ENCODE data around the gene DEPP1.
"Not testable (repeated sequence)": the region's sequence is repeated elsewhere in the genome, so short reads cannot be mapped to it uniquely, and the experiment has no call there.

The DEPP1 gene

GRCh38 chr10:44978570-44979280 is at the start of gene DEPP1:
DEPP1 (minus strand) TSS chr10:44978809; CDS start chr10:44978030, 779 bp downstream.
- peak; percentile 98 for DNase-seq

DNA sequence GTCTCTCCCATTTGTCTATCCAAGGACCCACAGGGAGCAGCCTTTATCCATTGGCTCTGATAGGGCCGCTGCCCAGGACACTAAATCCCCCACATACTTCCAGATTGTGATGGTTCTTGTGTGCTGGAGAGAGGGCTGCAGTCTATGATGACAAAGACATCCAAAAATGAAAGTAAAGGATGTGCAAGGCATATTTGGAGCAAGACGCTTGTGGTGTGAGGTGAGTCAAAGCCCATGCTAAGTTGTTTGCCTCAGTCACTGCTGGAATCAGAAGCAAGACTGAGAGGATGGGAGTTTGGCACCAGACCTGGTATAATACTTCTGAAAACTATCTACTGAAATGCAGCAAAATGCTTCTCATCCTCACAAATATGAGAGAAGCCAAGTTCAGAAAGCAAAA is 44.8 kb upstream of the DEPP1 start:
- DNase-seq: no peak

- DNase-seq: no peak
These were observed 37.0 kb upstream of the DEPP1 start for GRCh38 chr10:45015590-45015989.

- not testable (repeated sequence) for DNase-seq
These were observed 35.9 kb upstream of the DEPP1 start for GRCh38 chr10:45014557-45014956.

GRCh38 chr10:45008524-45009161 is 30.0 kb upstream of the DEPP1 start:
- peak; percentile 82 for DNase-seq

- DNase-seq: no peak
These were observed 27.8 kb upstream of the DEPP1 start for GRCh38 chr10:45006276-45007030.

DNA sequence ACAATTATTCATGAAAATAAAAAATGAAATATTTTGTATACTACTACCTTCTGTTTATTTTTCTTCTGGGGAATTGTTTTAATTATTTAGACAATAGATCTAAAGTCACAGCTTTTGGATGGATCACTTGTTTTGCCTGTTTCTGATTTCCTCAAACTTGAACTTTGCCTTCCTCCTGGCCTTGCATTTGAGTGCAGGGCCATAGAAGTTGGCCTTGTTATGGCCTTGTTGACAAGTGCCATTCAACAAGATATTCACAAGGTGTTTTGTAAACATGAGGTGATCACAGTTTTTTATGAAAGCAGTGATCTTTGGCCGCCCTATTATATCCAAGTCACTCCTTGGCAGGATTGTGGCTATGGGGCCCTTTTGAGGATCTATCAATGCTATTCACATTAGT is 26.7 kb upstream of the DEPP1 start:
- DNase-seq: no peak

- no peak for DNase-seq
These were observed 26.1 kb upstream of the DEPP1 start for GRCh38 chr10:45004661-45005060.

DNA sequence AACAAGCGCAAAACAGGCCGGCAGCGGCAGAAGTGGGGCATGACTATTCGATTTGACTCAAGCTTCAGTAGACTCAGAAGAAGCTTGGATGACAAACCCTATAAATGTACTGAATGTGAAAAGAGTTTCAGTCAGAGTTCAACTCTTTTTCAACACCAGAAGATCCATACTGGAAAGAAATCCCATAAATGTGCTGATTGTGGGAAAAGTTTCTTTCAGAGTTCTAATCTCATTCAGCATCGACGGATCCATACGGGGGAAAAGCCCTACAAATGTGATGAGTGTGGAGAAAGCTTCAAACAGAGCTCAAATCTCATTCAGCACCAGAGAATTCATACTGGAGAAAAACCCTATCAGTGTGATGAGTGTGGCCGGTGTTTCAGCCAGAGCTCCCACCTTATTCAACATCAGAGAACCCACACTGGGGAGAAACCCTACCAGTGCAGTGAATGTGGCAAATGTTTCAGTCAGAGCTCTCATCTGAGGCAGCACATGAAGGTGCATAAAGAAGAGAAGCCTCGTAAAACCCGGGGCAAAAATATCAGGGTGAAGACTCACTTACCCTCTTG is 24.9 kb upstream of the DEPP1 start:
- no peak for DNase-seq

GRCh38 chr10:45001381-45002148 is 23.0 kb upstream of the DEPP1 start:
- peak; percentile 42 for DNase-seq

- DNase-seq: peak; percentile 65
These were observed 22.3 kb upstream of the DEPP1 start, which contains the start of gene ZNF22 for GRCh38 chr10:45000752-45001380. ZNF22 (plus strand) TSS chr10:45000923; CDS start chr10:45003369, 2,446 bp downstream.

- no peak for DNase-seq
These were observed 21.6 kb upstream of the DEPP1 start for GRCh38 chr10:45000138-45000751.

- no peak for DNase-seq
These were observed 19.6 kb upstream of the DEPP1 start for GRCh38 chr10:44998146-44998631.

- no peak for DNase-seq
These were observed 18.6 kb upstream of the DEPP1 start for GRCh38 chr10:44997105-44997748.

- DNase-seq: peak; percentile 3
These were observed 17.5 kb upstream of the DEPP1 start for GRCh38 chr10:44995914-44996669.

- no peak for DNase-seq
These were observed 16.9 kb upstream of the DEPP1 start for GRCh38 chr10:44995581-44995913.

- DNase-seq: no peak
These were observed 16.3 kb upstream of the DEPP1 start for GRCh38 chr10:44994752-44995530.

DNA sequence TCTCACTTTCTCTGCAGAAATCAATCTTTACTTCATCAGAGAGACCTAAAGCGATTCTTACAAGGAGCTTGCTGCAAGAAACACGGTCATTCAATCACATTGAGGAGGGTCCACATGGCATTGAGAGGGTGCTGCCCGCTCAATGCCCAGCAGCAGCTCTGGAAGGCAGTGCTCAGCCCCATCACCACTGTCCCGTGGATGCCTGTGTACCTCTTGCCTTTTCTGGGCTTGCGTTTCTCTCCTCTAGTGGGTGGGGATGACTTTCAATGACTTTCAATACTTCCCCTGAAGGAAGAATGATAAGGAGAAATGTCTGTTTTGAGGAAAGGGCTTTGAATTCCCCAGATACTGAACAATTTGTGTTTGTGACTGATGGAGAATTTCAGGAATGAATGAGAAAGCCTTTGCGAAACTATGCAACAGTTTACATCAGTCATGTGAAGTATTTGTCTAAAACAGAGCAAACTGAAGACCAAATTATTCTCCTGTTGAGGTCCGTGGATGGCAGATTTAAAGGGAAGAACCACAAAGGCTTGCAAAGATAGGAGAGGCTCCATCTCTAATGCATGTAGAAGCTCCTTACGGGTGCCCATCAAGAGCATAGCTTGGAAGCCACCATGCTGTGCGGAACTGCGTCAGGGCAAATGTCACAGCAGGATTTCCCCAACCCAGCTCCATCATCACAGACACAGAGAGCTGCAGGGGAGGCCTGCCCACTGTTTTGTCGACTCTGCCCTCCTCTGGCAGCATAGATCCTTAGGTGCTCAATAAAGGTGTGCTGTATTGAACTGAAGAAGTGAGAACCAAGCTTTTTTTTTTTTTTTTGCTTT is 15.5 kb upstream of the DEPP1 start:
- DNase-seq: no peak
